GM21390 (cell line): ENCODE results near the gene DCAF11.
A peak's percentile ranks its signal among the peaks of the same experiment; 100 is the strongest.

Experiments
- ATAC-seq: cut with Tn5 transposase; IDR thresholded peaks from one replicate; pipeline ENCODE4 v1.9.1; 2021; ENCODE audit not compliant: unreplicated experiment

The DCAF11 gene

DNA sequence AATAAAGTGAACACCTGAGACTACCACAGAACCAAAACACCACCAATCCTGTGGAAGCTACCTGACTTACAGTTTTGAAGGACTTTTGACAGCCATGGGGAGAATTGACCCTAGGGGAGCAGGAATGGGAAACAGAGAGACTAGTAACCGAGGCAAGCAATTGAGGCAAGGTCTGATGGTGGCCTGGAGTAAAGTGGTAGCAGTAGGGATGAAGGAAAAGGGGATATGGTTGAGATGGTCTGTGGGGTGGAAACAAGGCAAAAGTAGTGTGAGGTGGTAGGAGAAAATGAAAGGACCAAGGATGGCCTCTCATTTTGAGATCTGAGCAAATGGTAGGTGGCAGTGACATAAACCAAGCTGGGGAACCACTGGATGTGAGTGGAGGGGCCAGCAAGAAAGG lies 42.3 kb downstream of the DCAF11 start:
- no peak for ATAC-seq

DNA sequence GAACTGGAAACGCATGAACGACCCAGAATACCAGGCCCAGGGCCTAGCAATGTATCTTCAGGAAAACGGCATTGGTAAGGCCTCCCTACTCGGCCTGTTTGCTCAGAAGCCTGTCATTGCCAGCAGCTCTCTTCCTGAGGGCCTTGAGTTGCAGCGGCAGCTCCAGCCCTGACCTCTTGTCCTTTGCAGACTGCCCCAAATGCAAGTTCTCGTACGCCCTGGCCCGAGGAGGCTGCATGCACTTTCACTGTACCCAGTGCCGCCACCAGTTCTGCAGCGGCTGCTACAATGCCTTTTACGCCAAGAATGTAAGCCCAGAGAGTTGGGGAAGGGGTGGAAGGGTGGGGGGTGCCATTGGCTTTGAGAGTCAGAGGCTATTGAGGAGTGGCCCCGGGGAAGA lies 42.8 kb downstream of the DCAF11 start:
- ATAC-seq, result no peak

DNA sequence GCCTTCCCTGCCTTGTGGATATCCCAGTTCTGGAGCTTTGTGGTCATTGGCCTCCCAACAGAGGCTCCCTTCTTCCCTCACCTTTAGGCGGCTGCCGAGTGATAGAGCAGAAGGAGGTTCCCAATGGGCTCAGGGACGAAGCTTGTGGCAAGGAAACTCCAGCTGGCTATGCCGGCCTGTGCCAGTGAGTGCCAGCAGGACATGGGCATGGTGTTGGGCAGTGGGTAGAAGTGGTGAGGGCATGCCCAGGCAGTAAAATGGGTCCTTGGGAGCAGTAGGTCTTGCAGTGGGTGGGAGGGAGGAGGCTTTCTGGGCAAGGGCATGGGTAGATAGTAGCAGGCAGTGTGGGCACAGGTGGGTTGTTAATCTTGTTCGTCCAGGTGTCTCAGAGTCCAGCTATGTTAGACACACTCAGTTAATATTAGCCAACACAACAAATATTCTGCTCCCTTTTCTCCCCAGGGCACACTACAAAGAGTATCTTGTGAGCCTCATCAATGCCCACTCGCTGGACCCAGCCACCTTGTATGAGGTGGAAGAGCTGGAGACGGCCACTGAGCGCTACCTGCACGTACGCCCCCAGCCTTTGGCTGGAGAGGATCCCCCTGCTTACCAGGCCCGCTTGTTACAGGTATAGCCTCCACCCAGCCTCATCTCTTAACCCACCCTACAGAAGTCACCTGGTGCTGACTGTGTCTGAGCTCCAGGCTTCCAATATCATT lies 45.4 kb downstream of the DCAF11 start:
- no peak for ATAC-seq

DNA sequence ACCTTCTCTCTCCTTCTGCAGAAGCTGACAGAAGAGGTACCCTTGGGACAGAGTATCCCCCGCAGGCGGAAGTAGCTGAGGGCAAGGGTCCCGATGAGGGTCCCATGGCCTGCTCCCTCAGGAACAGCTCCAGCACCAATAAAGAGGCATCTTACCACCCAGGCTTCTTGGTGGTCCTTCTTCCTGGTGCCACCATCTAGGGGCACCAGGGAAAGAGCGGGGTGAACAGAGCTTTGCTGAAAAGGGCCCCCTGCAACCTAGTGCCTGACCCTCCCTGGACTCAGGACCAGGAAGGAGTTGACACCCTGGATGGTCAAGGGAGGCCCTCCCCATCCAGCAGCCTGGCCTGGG lies 45.9 kb downstream of the DCAF11 start:
- ATAC-seq, result no peak

DNA sequence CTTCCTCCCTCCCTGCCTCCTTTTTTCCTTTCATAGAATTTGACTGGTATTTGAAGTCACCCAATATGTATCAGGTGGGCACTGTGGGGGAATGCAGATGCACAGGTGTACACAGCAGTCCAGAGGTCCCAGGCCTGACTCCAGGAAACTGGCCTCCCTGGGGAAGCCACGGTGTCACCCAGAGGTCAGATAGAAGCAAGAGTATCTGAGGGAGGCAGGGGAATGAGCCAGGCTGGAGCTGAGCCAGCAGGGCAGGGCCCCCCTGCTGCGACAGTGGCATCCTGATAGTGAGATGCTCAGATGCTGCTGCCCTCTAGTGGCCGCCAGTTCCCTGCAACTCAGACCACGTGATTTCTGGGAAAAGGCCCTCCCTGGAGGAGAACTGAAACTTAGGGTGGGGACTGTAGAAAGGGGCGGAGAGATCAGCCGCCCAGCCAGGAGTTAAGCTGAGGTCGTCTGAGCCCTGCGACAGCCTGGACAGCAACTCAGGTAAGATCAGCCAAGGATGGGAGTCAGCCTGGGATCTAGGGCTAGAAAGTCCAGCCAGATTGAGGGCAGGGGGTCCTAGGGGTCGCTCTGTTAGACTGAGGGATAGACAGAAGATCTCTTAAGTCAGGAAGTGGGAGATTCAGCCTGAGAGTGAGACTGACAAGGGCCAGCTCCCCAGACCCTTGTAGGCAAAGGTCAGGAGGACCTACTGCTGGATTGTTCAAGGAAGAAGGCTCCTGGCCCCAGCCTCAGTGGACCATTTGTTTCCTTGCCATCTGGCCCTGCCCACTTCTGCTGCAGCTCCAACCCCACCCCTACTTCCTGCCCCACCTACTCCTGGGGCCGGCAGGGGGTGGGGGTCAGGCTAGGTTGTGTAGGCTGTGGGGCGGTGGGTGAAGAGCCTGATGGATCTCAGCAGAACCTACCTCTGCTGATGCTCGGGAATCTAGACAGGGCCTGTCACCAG lies 46.5 kb downstream of the DCAF11 start, which contains the start of gene IRF9:
IRF9 (plus strand) TSS at position 416 of the 955 bp plus-strand sequence. CDS start 880 bp downstream, outside the sequence.
- peak; percentile 79 for ATAC-seq

DNA sequence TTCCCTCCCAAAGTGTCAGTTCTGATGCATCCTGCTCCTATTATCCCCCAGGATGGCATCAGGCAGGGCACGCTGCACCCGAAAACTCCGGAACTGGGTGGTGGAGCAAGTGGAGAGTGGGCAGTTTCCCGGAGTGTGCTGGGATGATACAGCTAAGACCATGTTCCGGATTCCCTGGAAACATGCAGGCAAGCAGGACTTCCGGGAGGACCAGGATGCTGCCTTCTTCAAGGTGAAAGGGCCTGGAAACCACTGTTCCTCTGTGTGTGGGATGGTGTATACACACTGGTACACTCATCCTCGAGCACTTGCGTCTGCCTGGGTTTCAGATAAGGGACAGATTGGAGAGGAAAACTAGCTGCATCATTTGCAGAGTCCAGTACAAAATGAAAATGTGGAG lies 47.5 kb downstream of the DCAF11 start:
- no peak for ATAC-seq

DNA sequence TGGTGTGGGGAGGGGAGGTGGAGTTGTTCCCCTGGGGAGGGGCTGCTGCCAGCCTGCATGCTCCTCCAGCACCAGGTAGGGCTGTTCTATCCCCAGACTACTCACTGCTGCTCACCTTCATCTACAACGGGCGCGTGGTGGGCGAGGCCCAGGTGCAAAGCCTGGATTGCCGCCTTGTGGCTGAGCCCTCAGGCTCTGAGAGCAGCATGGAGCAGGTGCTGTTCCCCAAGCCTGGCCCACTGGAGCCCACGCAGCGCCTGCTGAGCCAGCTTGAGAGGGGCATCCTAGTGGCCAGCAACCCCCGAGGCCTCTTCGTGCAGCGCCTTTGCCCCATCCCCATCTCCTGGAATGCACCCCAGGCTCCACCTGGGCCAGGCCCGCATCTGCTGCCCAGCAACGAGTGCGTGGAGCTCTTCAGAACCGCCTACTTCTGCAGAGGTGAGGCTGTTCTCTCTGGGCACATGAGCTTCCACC lies 50.0 kb downstream of the DCAF11 start:
- ATAC-seq, result no peak

DNA sequence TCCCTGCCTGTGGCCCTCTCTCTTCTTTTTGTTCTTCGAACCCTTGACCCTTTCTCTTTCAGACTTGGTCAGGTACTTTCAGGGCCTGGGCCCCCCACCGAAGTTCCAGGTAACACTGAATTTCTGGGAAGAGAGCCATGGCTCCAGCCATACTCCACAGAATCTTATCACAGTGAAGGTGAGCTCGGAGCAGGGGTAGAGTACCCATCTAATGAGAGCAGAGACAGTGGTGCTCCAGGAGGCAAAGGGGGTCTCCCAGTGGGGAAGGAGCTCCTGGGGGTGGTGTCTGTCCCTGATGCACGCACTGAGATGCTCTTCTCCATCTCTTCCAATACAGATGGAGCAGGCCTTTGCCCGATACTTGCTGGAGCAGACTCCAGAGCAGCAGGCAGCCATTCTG lies 51.2 kb downstream of the DCAF11 start:
- no peak for ATAC-seq

DNA sequence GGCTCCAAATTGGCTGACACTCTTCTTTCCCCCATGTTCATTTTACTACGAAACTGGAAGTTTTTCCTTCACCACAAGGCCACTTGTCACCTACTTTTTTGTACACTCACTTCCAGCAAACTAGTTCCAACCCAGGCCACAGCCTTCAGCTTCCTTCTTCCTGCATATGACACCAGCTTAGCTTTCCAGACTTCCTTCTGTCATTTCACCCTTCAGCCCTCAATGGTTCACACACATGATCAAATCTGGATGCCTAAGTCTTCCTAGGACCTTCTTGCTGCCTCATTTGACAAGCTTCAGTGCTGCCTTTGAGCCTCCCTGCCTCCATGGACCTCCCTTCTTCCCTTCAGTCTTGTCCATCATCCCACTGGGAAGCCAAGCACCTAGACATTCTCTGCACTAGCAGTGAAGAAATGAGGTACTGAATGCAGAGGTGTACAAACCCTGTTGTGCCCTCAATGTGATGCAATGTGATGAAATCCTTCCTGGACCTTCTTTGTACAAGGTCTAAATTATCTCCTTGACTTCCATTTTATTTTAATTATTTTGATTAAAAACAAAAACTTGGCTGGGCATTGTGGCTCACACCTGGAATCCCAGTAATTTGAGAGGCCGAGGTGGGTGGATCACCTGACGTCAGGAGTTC lies 53.0 kb downstream of the DCAF11 start:
- no peak for ATAC-seq

DNA sequence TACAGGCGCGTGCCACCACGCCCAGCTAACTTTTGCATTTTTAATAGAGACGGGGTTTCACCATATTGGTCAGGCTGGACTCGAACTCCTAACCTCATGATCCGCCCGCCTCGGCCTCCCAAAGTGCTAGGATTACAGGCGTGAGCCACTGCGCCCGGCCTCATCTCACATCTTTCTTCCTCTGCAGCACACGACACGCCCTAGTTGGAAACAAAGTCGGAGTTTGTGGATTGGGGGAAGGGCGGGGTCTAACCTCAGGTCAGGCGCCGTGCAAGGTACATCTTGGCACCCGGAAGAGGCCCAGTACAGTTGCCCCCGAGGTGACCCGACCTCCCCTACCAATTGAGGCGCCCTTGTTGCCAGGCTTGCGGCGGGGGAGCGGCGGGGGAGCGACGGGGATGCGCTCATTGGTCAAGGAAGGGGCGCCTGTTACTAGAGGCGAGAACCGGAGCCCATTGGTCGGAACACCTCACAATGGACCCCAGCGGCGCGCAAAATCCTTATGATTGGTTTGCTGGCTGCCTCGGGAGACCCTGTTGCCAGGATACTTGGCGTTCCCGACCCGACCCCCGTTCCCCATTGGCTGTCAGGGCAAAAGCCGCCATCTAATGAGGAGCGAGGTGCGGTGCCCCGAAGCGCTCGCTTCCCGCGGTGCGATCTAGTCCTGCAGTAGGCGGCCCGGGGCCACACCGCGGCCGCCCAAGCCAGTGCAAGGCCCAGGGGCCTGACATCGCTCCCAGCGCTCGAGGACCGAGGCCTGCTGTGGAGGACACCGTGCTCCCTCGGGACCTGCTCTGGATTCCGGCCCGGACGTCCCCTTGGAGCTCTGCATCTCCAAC lies 57.1 kb downstream of the DCAF11 start, which contains the start of gene REC8:
REC8 (plus strand) TSS at position 659 of the 839 bp plus-strand sequence. CDS start 473 bp downstream, outside the sequence.
- ATAC-seq, result peak; percentile 84

DNA sequence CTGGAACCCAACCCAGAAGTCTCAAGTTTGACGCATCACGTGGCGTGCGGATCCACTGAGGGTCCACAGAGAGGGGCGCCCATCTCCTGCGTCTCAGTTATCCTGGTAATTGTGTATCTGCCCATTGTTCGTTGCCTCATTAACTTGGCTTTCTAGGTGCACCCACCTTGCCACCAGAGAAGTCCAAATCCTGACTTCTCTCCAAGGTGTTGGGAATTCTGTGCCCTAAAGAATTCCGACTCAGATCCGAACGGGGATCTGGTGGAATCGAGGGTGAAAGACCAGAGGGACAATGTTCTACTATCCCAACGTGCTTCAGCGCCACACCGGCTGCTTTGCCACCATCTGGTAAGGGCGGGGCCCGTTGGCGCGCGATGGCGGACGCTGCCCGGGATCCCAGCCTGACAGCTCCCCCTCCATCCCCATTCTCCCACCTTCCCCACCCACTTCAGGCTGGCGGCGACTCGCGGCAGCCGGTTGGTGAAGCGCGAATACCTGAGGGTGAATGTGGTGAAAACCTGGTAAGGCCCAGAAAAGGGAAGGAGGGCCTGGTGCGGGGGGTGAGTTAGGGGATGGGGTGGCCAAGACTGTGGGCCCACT lies 57.8 kb downstream of the DCAF11 start:
- no peak for ATAC-seq

DNA sequence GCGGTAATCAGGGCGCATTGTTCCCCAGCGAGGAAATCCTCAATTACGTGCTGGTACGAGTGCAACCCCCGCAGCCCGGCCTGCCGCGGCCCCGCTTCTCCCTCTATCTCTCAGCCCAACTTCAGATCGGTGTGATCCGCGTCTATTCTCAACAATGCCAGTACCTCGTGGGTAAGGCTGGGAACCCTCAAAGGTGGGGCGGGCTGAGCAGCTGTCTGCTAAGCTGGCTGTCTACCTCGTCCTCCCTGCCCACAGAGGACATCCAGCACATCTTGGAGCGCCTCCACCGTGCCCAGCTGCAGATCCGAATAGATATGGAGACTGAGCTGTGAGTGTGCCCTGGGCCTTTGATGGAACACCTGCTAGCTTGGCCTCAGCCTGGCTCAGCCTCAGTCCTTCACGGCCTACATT lies 58.3 kb downstream of the DCAF11 start:
- no peak for ATAC-seq
